H9 (cell line): Measurements from ENCODE around the gene MYT1. TPM values are rescaled to one million over a fixed set of nuclear protein-coding genes. Genes with fewer than 3 reads are reported as not detected.
A peak's percentile ranks its signal among the peaks of the same experiment; 100 is the strongest.

Experiments used
- DNase-seq: peaks from one replicate; pipeline ENCODE4 v3.0.0-alpha.2; 2017
- H2AFZ ChIP-seq: one replicate; pipeline ENCODE4 v1.6.1; 2013; ENCODE audit warnings: mild to moderate bottlenecking, low read length, control low read depth, moderate library complexity
- H2AK5ac ChIP-seq: 2 replicates; pipeline ENCODE4 v1.6.1; 2013; ENCODE audit warnings: low read length, control low read depth, mixed read lengths; ENCODE audit not compliant: insufficient read length
- H2BK120ac ChIP-seq: one replicate; pipeline ENCODE4 v1.6.1; 2013; ENCODE audit warnings: low read depth, mild to moderate bottlenecking, low read length, control low read depth, inconsistent platforms; ENCODE audit not compliant: poor library complexity, severe bottlenecking
- H2BK12ac ChIP-seq: 2 replicates; pipeline ENCODE4 v1.6.1; 2013; ENCODE audit warnings: low read length, control low read depth, mixed read lengths, low read depth; ENCODE audit not compliant: insufficient read length
- H2BK15ac ChIP-seq: 2 replicates; pipeline ENCODE4 v1.6.1; 2013; ENCODE audit warnings: low read depth, low read length, control low read depth
- H2BK20ac ChIP-seq: one replicate; pipeline ENCODE4 v1.6.1; 2013; ENCODE audit warnings: low read depth, mild to moderate bottlenecking, low read length, control low read depth, inconsistent platforms; ENCODE audit not compliant: poor library complexity, severe bottlenecking
- H2BK5ac ChIP-seq: 2 replicates; pipeline ENCODE4 v1.6.1; 2013; ENCODE audit warnings: low read length, control low read depth, mixed read lengths; ENCODE audit not compliant: insufficient read length
- H3K14ac ChIP-seq: 2 replicates; pipeline ENCODE4 v1.6.1; 2013; ENCODE audit warnings: low read length, control low read depth; ENCODE audit not compliant: insufficient read depth
- H3K18ac ChIP-seq: 2 replicates; pipeline ENCODE4 v1.6.1; 2013; ENCODE audit warnings: low read depth, mild to moderate bottlenecking, mixed read lengths, low read length, control low read depth; ENCODE audit not compliant: insufficient read length
- H3K23ac ChIP-seq: 2 replicates; pipeline ENCODE4 v1.6.1; 2013; ENCODE audit warnings: low read length, control low read depth, mixed read lengths, low read depth; ENCODE audit not compliant: insufficient read length
- H3K23me2 ChIP-seq: 2 replicates; pipeline ENCODE4 v1.6.1; 2013; ENCODE audit warnings: low read depth, mild to moderate bottlenecking, mixed read lengths, low read length, control low read depth; ENCODE audit not compliant: insufficient read length, poor library complexity, severe bottlenecking
- H3K27ac ChIP-seq: 2 replicates; pipeline ENCODE4 v1.5.1; 2013; ENCODE audit warnings: low read length, control low read depth, mixed read lengths, low read depth; ENCODE audit not compliant: insufficient read length
- H3K27me3 ChIP-seq: 2 replicates; pipeline ENCODE4 v1.6.1; 2013; ENCODE audit warnings: low read length, control low read depth, inconsistent platforms; ENCODE audit not compliant: insufficient read depth
- H3K4ac ChIP-seq: 2 replicates; pipeline ENCODE4 v1.6.1; 2013; ENCODE audit warnings: low read depth, mild to moderate bottlenecking, control low read depth, inconsistent platforms, low read length, moderate library complexity
- H3K4me1 ChIP-seq: 2 replicates; pipeline ENCODE4 v1.6.1; 2013; ENCODE audit warnings: low read length, control low read depth, inconsistent platforms; ENCODE audit not compliant: insufficient read depth
- H3K4me2 ChIP-seq: 2 replicates; pipeline ENCODE4 v1.6.1; 2013; ENCODE audit warnings: low read length, control low read depth, mixed read lengths; ENCODE audit not compliant: insufficient read length, insufficient read depth
- H3K56ac ChIP-seq: 2 replicates; pipeline ENCODE4 v1.6.1; 2013; ENCODE audit warnings: low read depth, mild to moderate bottlenecking, mixed read lengths, low read length, control low read depth; ENCODE audit not compliant: insufficient read length
- H3K79me1 ChIP-seq: 2 replicates; pipeline ENCODE4 v1.6.1; 2013; ENCODE audit warnings: low read depth, mild to moderate bottlenecking, moderate library complexity, low read length, control low read depth, inconsistent platforms; ENCODE audit not compliant: insufficient read depth, poor library complexity, severe bottlenecking
- H3K79me2 ChIP-seq: 2 replicates; pipeline ENCODE4 v1.6.1; 2013; ENCODE audit warnings: low read length, control low read depth, inconsistent platforms; ENCODE audit not compliant: insufficient read depth
- H3K9ac ChIP-seq: 2 replicates; pipeline ENCODE4 v1.6.1; 2013; ENCODE audit warnings: low read length, control low read depth, mixed read lengths; ENCODE audit not compliant: insufficient read length; ENCODE audit errors: extremely low read depth
- H3K9me3 ChIP-seq: one replicate; pipeline ENCODE4 v1.6.1; 2013; ENCODE audit warnings: low read depth, low read length, inconsistent platforms; ENCODE audit not compliant: control insufficient read depth
- H3T11ph ChIP-seq: one replicate; pipeline ENCODE4 v1.6.1; 2013; ENCODE audit warnings: mild to moderate bottlenecking, low read length, control low read depth, inconsistent platforms
- H4K20me1 ChIP-seq: one replicate; pipeline ENCODE4 v1.6.1; 2013; ENCODE audit not compliant: control insufficient read depth, insufficient read length, insufficient read depth
- H4K5ac ChIP-seq: 2 replicates; pipeline ENCODE4 v1.6.1; 2013; ENCODE audit warnings: low read depth, mild to moderate bottlenecking, mixed read lengths, low read length, control low read depth; ENCODE audit not compliant: insufficient read length
- H4K8ac ChIP-seq: replicated peaks from 2 replicates; pipeline ENCODE4 v1.6.1; 2013; ENCODE audit warnings: low read length, control low read depth, mixed read lengths, low read depth; ENCODE audit not compliant: insufficient read length
- H4K91ac ChIP-seq: 2 replicates; pipeline ENCODE4 v1.6.1; 2013; ENCODE audit warnings: low read depth, mild to moderate bottlenecking, moderate library complexity, mixed read lengths, low read length, control low read depth; ENCODE audit not compliant: insufficient read length
- H3K27ac Mint-ChIP-seq, 3 experiments: 2 replicates in 2 of 3; 3 replicates in 1 of 3; pipeline ENCODE4 v1.8.0; 2020 to 2021; ENCODE audit warnings: mixed read lengths in 3 of 3, mild to moderate bottlenecking in 1 of 3, moderate library complexity in 1 of 3
- H3K27me3 Mint-ChIP-seq: 2 replicates; pipeline ENCODE4 v1.8.0; 2021; ENCODE audit warnings: low read depth, mild to moderate bottlenecking, moderate library complexity, mixed read lengths
- H3K36me3 Mint-ChIP-seq, 3 experiments: 2 replicates in 2 of 3; 3 replicates in 1 of 3; pipeline ENCODE4 v1.8.0; 2020 to 2021; ENCODE audit warnings: low read depth in 3 of 3, mixed read lengths in 3 of 3; ENCODE audit not compliant: insufficient read depth in 1 of 3
- H3K4me1 Mint-ChIP-seq, 2 experiments: 2 replicates each; pipeline ENCODE4 v1.8.0; 2020; ENCODE audit warnings: mixed read lengths in 2 of 2
- H3K4me3 Mint-ChIP-seq, 2 experiments: 2 replicates in 1 of 2; 3 replicates in 1 of 2; pipeline ENCODE4 v1.8.0; 2020 to 2021; ENCODE audit warnings: mild to moderate bottlenecking in 2 of 2, mixed read lengths in 2 of 2, moderate library complexity in 1 of 2
- H3K9me3 Mint-ChIP-seq, 2 experiments: 2 replicates in 1 of 2; 3 replicates in 1 of 2; pipeline ENCODE4 v1.8.0; 2020; ENCODE audit warnings: mild to moderate bottlenecking in 2 of 2, mixed read lengths in 2 of 2, moderate library complexity in 1 of 2
- CTCF ChIP-seq: fragments of 200-600 bp; sonication (generic); conservative IDR thresholded peaks from 3 replicates; pipeline ENCODE4 v1.8.0; 2021; ENCODE audit warnings: antibody characterized with exemption, mild to moderate bottlenecking
- WGBS: extraction: QIAGEN DNeasy Blood & Tissue Kit; methylation state at CpG from one replicate; pipeline ENCODE4 v1.1.7; 2013; ENCODE audit warnings: missing lambda C conversion rate, low lambda C conversion rate, mixed read lengths; ENCODE audit not compliant: insufficient read length; ENCODE audit errors: extremely low coverage; 5-methylcytosine and 5-hydroxymethylcytosine counted together
- total RNA-seq: library from RNA; stranded (reverse); gene quantifications from 2 replicates; pipeline ENCODE4 v1.2.1, GENCODE V29; 2021

MYT1 gene
- total RNA-seq, 1 experiment from 2014 or later, result 0.79 TPM

GRCh38 chr20:64159286-64159680, 5.0 kb upstream of the MYT1 start:
- H3T11ph ChIP-seq, result no peak overlapping the region
- no peak for TF ChIP-seq CTCF
- no peak overlapping the region for H4K8ac ChIP-seq
- H3K4me1 ChIP-seq, result peaks cover 4% of the 10 kb centered on the region; the same call in 1 of the 2 replicates
- H2AFZ ChIP-seq, result no peak overlapping the region
- H3K56ac ChIP-seq, result no peak overlapping the region
- no peak overlapping the region for H3K27ac ChIP-seq
- no peak for DNase-seq
- no peak overlapping the region for H3K4me2 ChIP-seq
- H3K23me2 ChIP-seq, result no peaks in the 10 kb centered on the region
- H3K79me2 ChIP-seq, result no peaks in the 10 kb centered on the region
- no peak overlapping the region for H2BK5ac ChIP-seq
- Mint-ChIP-seq H3K27ac (peak overlapping the region in 2 of 3 experiments; percentile 53 to 94; a peak in 3 of 7 replicates), H3K36me3 (no peaks in the 10 kb centered on the region), H3K4me1 (peaks cover 50 to 58% of the 10 kb centered on the region in 2 experiments), H3K9me3 (no peaks in the 10 kb centered on the region), H3K27me3 (peaks cover 45% of the 10 kb centered on the region), H3K4me3 (no peak overlapping the region; a peak in 1 of 5 replicates)
- H4K91ac ChIP-seq, result no peak overlapping the region
- H3K14ac ChIP-seq, result no peak overlapping the region
- no peak overlapping the region for H2BK15ac ChIP-seq
- no peak overlapping the region for H3K9ac ChIP-seq
- no CpG with 5 or more reads among the region's 8 CpGs for WGBS
- H2AK5ac ChIP-seq, result no peak overlapping the region
- no peaks in the 10 kb centered on the region for H3K9me3 ChIP-seq
- H3K23ac ChIP-seq, result no peak overlapping the region
- no peak overlapping the region for H2BK120ac ChIP-seq
- H3K4ac ChIP-seq, result no peak overlapping the region
- no peak overlapping the region for H3K18ac ChIP-seq
- H2BK20ac ChIP-seq, result no peak overlapping the region
- H4K20me1 ChIP-seq, result no peaks in the 10 kb centered on the region
- H3K27me3 ChIP-seq, result no peaks in the 10 kb centered on the region; the same call in 1 of the 2 replicates
- H3K79me1 ChIP-seq, result no peaks in the 10 kb centered on the region
- H2BK12ac ChIP-seq, result no peak overlapping the region
- H4K5ac ChIP-seq, result no peak overlapping the region
